ENCODE measurements around the gene KCNJ3.

Gene KCNJ3

DNA sequence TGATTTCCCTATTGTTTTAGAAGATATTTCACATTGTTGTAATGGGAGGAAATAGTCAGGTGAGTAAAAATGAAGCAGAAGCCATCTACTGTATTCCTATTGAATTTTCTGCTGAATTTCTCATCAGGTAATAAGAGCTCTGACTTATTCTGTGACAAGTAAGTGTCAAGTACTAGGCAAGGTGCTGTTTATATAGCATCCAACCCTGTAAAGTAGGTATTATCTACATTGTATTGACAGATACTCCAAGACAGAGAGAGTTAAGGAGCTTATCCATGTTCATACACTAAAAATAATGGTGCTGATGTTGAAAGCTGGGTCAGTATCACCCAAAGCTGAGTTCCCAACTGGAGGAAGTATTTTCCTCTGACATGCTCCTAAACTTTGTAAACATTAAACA lies 106.0 kb downstream of the KCNJ3 start:
- Histone ChIP-seq H3K9me3 (ENCODE audit: control insufficient read depth, low read length) (no peaks in the 10 kb centered on the region), H3K18ac (ENCODE audit: low read depth in 1 of 2, low read length in 2 of 2) (no peak overlapping the region), H2BK12ac (ENCODE audit: low read length in 2 of 2) (no peak overlapping the region), H2BK15ac (ENCODE audit: low read depth, poor library complexity, severe bottlenecking) (no peak overlapping the region), H3K36me3 (ENCODE audit: control insufficient read depth in 1 of 2, insufficient read depth in 2 of 2, low read depth in 1 of 2, low read length in 2 of 2) (no peaks in the 10 kb centered on the region), H3K27ac (ENCODE audit: low read length, poor library complexity, severe bottlenecking) (no peak overlapping the region), H4K91ac (ENCODE audit: low read length) (no peak overlapping the region), H3K79me1 (replicated peaks; ENCODE audit: low read length, poor library complexity, severe bottlenecking) (no peaks in the 10 kb centered on the region), H2BK5ac (ENCODE audit: low read depth, low read length, poor library complexity, severe bottlenecking) (no peak overlapping the region), H3K4me2 (ENCODE audit: low read length, poor library complexity, severe bottlenecking) (no peak overlapping the region), H4K8ac (ENCODE audit: low read length) (no peak overlapping the region), H2AFZ (ENCODE audit: low read depth, low read length) (no peak overlapping the region), H3K4me3 (ENCODE audit: insufficient read depth in 1 of 2, low read depth in 1 of 2, low read length in 2 of 2) (no peak overlapping the region), H3K14ac (ENCODE audit: low read length in 2 of 2) (no peak overlapping the region), H2AK5ac (ENCODE audit: low read length, severe bottlenecking) (no peak overlapping the region), H3K4ac (ENCODE audit: low read depth in 1 of 2, low read length in 2 of 2) (no peak overlapping the region), H2BK120ac (ENCODE audit: low read depth, low read length) (no peak overlapping the region), H3K23ac (ENCODE audit: low read length in 2 of 2) (no peak overlapping the region), H3K27me3 (ENCODE audit: control insufficient read depth in 1 of 2, insufficient read depth in 1 of 2, low read length in 2 of 2) (no peaks in the 10 kb centered on the region), H3K4me1 (ENCODE audit: control insufficient read depth, insufficient read depth, low read depth, low read length) (no peaks in the 10 kb centered on the region), H3K9ac (ENCODE audit: low read length) (no peak overlapping the region)
- DNase-seq = no peak

DNA sequence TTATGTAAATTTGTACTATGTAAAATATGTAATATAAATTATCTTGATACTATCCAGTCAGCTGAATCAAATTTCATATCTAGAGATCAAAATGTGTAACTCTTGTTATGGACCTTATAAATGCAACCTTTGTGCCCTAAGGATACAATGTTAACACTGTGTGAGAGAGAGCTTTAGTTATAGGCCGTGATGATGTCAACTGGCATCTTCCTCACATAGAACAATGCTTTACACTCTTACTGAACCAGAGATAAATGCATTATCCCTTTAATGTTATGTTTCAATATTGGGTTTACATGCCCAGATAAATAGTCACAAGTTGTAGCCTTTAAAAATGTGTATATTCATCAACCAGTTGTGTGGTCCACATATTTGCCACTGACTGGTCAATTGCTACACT lies 115.1 kb downstream of the KCNJ3 start:
- no peak overlapping the region for H4K91ac ChIP-seq (ENCODE audit: low read length)
- H2BK15ac ChIP-seq (ENCODE audit: low read depth, poor library complexity, severe bottlenecking) = no peak overlapping the region
- H2BK120ac ChIP-seq (ENCODE audit: low read depth, low read length) = no peak overlapping the region
- no peaks in the 10 kb centered on the region for H3K27me3 ChIP-seq (ENCODE audit: control insufficient read depth in 1 of 2, insufficient read depth in 1 of 2, low read length in 2 of 2)
- H2AFZ ChIP-seq (ENCODE audit: low read depth, low read length) = no peak overlapping the region
- H3K18ac ChIP-seq (ENCODE audit: low read depth in 1 of 2, low read length in 2 of 2) = no peak overlapping the region
- H3K36me3 ChIP-seq (ENCODE audit: control insufficient read depth in 1 of 2, insufficient read depth in 2 of 2, low read depth in 1 of 2, low read length in 2 of 2) = no peaks in the 10 kb centered on the region
- no peak overlapping the region for H2BK12ac ChIP-seq (ENCODE audit: low read length in 2 of 2)
- no peaks in the 10 kb centered on the region for H3K9me3 ChIP-seq (ENCODE audit: control insufficient read depth, low read length)
- H3K14ac ChIP-seq (ENCODE audit: low read length in 2 of 2) = no peak overlapping the region
- H3K23ac ChIP-seq (ENCODE audit: low read length in 2 of 2) = no peak overlapping the region
- 100% methylated on average over 1 of the region's 1 CpG for WGBS
- H2BK5ac ChIP-seq (ENCODE audit: low read depth, low read length, poor library complexity, severe bottlenecking) = no peak overlapping the region
- no peak overlapping the region for H3K4ac ChIP-seq (ENCODE audit: low read depth in 1 of 2, low read length in 2 of 2)
- H4K8ac ChIP-seq (ENCODE audit: low read length) = no peak overlapping the region
- H3K4me1 ChIP-seq (ENCODE audit: control insufficient read depth, insufficient read depth, low read depth, low read length) = no peaks in the 10 kb centered on the region
- no peak overlapping the region for H3K4me2 ChIP-seq (ENCODE audit: low read length, poor library complexity, severe bottlenecking)
- no peaks in the 10 kb centered on the region for H3K79me1 ChIP-seq (replicated peaks; ENCODE audit: low read length, poor library complexity, severe bottlenecking)
- H3K4me3 ChIP-seq (ENCODE audit: insufficient read depth in 1 of 2, low read depth in 1 of 2, low read length in 2 of 2) = no peak overlapping the region
- no peak for DNase-seq
- H2AK5ac ChIP-seq (ENCODE audit: low read length, severe bottlenecking) = no peak overlapping the region
- H3K27ac ChIP-seq (ENCODE audit: low read length, poor library complexity, severe bottlenecking) = no peak overlapping the region
- no peak overlapping the region for H3K9ac ChIP-seq (ENCODE audit: low read length)

DNA sequence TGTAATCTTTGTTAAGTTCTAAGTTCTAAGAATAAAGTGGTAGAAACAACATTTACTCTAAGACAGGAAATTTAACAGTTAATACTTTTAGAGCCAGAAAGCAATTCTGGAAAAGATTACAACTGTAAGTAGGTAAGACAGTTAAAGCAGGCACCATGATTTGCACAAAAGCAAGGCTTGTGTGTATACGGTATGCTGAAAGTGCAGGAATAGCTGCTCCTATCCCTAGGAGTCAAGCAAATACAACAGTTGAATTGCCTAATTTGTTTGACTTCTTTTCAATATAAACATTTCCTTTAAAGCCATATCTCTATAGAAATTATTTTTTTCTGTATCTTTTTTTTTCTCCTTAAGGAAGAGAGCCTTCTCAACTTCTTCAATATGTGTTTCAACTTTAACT lies 116.4 kb downstream of the KCNJ3 start:
- WGBS = no CpG with 5 or more reads among the region's 1 CpG
- no peak overlapping the region for H3K23ac ChIP-seq (ENCODE audit: low read length in 2 of 2)
- no peak for DNase-seq

DNA sequence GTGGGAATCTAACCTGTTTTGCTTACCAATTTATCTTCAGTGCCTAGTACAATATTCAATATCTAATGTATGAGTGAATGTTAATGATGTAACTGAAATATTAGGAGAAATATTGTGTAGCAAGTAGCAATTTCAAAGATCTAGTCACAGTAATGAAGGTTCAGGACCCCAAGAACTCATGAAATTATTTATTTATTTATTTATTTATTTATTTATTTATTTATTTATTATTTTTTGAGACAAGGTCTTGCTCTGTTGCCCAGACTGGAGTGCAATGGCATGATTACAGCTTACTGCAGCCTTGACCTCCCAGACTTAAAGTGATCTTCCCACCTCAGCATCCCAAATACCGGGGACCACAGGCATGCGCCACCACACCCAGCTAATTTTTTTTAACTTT lies 126.9 kb downstream of the KCNJ3 start:
- Histone ChIP-seq H3K4me3 (ENCODE audit: insufficient read depth in 1 of 2, low read depth in 1 of 2, low read length in 2 of 2) (no peak overlapping the region), H3K14ac (ENCODE audit: low read length in 2 of 2) (no peak overlapping the region), H2BK5ac (ENCODE audit: low read depth, low read length, poor library complexity, severe bottlenecking) (no peak overlapping the region), H3K36me3 (ENCODE audit: control insufficient read depth in 1 of 2, insufficient read depth in 2 of 2, low read depth in 1 of 2, low read length in 2 of 2) (no peaks in the 10 kb centered on the region), H2BK12ac (ENCODE audit: low read length in 2 of 2) (no peak overlapping the region), H3K4me2 (ENCODE audit: low read length, poor library complexity, severe bottlenecking) (no peak overlapping the region), H2BK15ac (ENCODE audit: low read depth, poor library complexity, severe bottlenecking) (no peak overlapping the region), H2AFZ (ENCODE audit: low read depth, low read length) (no peak overlapping the region), H3K4me1 (ENCODE audit: control insufficient read depth, insufficient read depth, low read depth, low read length) (no peaks in the 10 kb centered on the region), H3K79me1 (replicated peaks; ENCODE audit: low read length, poor library complexity, severe bottlenecking) (no peaks in the 10 kb centered on the region), H3K9me3 (ENCODE audit: control insufficient read depth, low read length) (no peaks in the 10 kb centered on the region), H2BK120ac (ENCODE audit: low read depth, low read length) (no peak overlapping the region), H3K23ac (ENCODE audit: low read length in 2 of 2) (no peak overlapping the region), H3K18ac (ENCODE audit: low read depth in 1 of 2, low read length in 2 of 2) (no peak overlapping the region), H3K27me3 (ENCODE audit: control insufficient read depth in 1 of 2, insufficient read depth in 1 of 2, low read length in 2 of 2) (no peaks in the 10 kb centered on the region), H4K8ac (ENCODE audit: low read length) (no peak overlapping the region), H2AK5ac (ENCODE audit: low read length, severe bottlenecking) (no peak overlapping the region), H3K27ac (ENCODE audit: low read length, poor library complexity, severe bottlenecking) (no peak overlapping the region), H4K91ac (ENCODE audit: low read length) (no peak overlapping the region), H3K4ac (ENCODE audit: low read depth in 1 of 2, low read length in 2 of 2) (no peak overlapping the region), H3K9ac (ENCODE audit: low read length) (no peak overlapping the region)
- DNase-seq = no peak
- 86% methylated on average over 2 of the region's 2 CpGs for WGBS

More for the DNA sequence above, 116.4 kb downstream of the KCNJ3 start:
- no peak overlapping the region for H3K27ac ChIP-seq (ENCODE audit: low read length, poor library complexity, severe bottlenecking)
- no peak overlapping the region for H4K8ac ChIP-seq (ENCODE audit: low read length)
- no peak overlapping the region for H2BK120ac ChIP-seq (ENCODE audit: low read depth, low read length)
- no peaks in the 10 kb centered on the region for H3K36me3 ChIP-seq (ENCODE audit: control insufficient read depth in 1 of 2, insufficient read depth in 2 of 2, low read depth in 1 of 2, low read length in 2 of 2)
- no peak overlapping the region for H3K4me2 ChIP-seq (ENCODE audit: low read length, poor library complexity, severe bottlenecking)
- H3K27me3 ChIP-seq (ENCODE audit: control insufficient read depth in 1 of 2, insufficient read depth in 1 of 2, low read length in 2 of 2) = no peaks in the 10 kb centered on the region
- H2BK12ac ChIP-seq (ENCODE audit: low read length in 2 of 2) = no peak overlapping the region
- H3K14ac ChIP-seq (ENCODE audit: low read length in 2 of 2) = no peak overlapping the region
- no peak overlapping the region for H2AFZ ChIP-seq (ENCODE audit: low read depth, low read length)
- H3K79me1 ChIP-seq (replicated peaks; ENCODE audit: low read length, poor library complexity, severe bottlenecking) = no peaks in the 10 kb centered on the region
- no peak overlapping the region for H3K4me3 ChIP-seq (ENCODE audit: insufficient read depth in 1 of 2, low read depth in 1 of 2, low read length in 2 of 2)
- H3K4me1 ChIP-seq (ENCODE audit: control insufficient read depth, insufficient read depth, low read depth, low read length) = no peaks in the 10 kb centered on the region
- no peak overlapping the region for H3K9ac ChIP-seq (ENCODE audit: low read length)
- H3K18ac ChIP-seq (ENCODE audit: low read depth in 1 of 2, low read length in 2 of 2) = no peak overlapping the region
- H2BK15ac ChIP-seq (ENCODE audit: low read depth, poor library complexity, severe bottlenecking) = no peak overlapping the region
- H3K4ac ChIP-seq (ENCODE audit: low read depth in 1 of 2, low read length in 2 of 2) = no peak overlapping the region
- no peak overlapping the region for H2AK5ac ChIP-seq (ENCODE audit: low read length, severe bottlenecking)
- no peak overlapping the region for H2BK5ac ChIP-seq (ENCODE audit: low read depth, low read length, poor library complexity, severe bottlenecking)
- H4K91ac ChIP-seq (ENCODE audit: low read length) = no peak overlapping the region
- no peaks in the 10 kb centered on the region for H3K9me3 ChIP-seq (ENCODE audit: control insufficient read depth, low read length)

Data from mesenchymal stem cell (in vitro differentiated cells and primary cell).